ENCODE data around the gene GLUD2.

GRCh38 chrX:121032531-121032930 is 14.9 kb upstream of the GLUD2 start:
- no peak for TF ChIP-seq FOS (IDR thresholded peaks at IDR 0.05; ENCODE audit: extremely low read depth, insufficient read length)
- TF ChIP-seq TARDBP (IDR thresholded peaks at IDR 0.05), result no peak
- TF ChIP-seq HDAC2 (IDR thresholded peaks at IDR 0.05), result no peak
- TF ChIP-seq ATF4 (CRISPR knock-in tag; IDR thresholded peaks at IDR 0.05), result no peak
- TF ChIP-seq HCFC1 (IDR thresholded peaks at IDR 0.05; ENCODE audit: low read depth, low read length), result no peak
- TF ChIP-seq STAT6 (CRISPR knock-in tag; IDR thresholded peaks at IDR 0.05), result no peak
- no peak for TF ChIP-seq ZBTB33 (CRISPR knock-in tag; IDR thresholded peaks at IDR 0.05)
- TF ChIP-seq MAFK (IDR thresholded peaks at IDR 0.05; ENCODE audit: low read length), result no peak
- no peak for TF ChIP-seq SIN3A (IDR thresholded peaks at IDR 0.05; ENCODE audit: borderline replicate concordance in 2 of 2, control insufficient read depth in 1 of 2, low read depth in 2 of 2, low read length in 2 of 2)
- no peak for TF ChIP-seq ZZZ3 (IDR thresholded peaks at IDR 0.05)
- no peak for TF ChIP-seq SMAD3 (CRISPR knock-in tag; conservative IDR thresholded peaks at IDR 0.05)
- no peak for TF ChIP-seq THRA (IDR thresholded peaks at IDR 0.05)
- no peak for TF ChIP-seq DDX20 (tag; IDR thresholded peaks at IDR 0.05; ENCODE audit: low read depth)
- TF ChIP-seq POLR2B (IDR thresholded peaks at IDR 0.05; ENCODE audit: low read depth, partially characterized antibody), result no peak

Measured in K562 (cell line).